GM19238 (cell line): Measurements from ENCODE around the gene FBN1.

Source experiments
- DNase-seq: peaks from one replicate; pipeline ENCODE4 v3.0.0; 2011; ENCODE audit warnings: low spot score; ENCODE audit not compliant: insufficient read length

FBN1 gene

GRCh38 chr15:48520376-48521155 is 124.9 kb downstream of the FBN1 start:
- no peak for DNase-seq

- no peak for DNase-seq
Observed at GRCh38 chr15:48516121-48516520, 129.4 kb downstream of the FBN1 start.

GRCh38 chr15:48515500-48515899 is 130.0 kb downstream of the FBN1 start:
- DNase-seq: no peak

- no peak for DNase-seq
Observed at GRCh38 chr15:48514103-48514816, 131.2 kb downstream of the FBN1 start.

GRCh38 chr15:48510976-48511375 is 134.5 kb downstream of the FBN1 start:
- DNase-seq: no peak

- DNase-seq: peak; percentile 12
Observed at GRCh38 chr15:48507416-48508065, 138.0 kb downstream of the FBN1 start.

- no peak for DNase-seq
Observed at GRCh38 chr15:48505067-48505466, 140.4 kb downstream of the FBN1 start.

GRCh38 chr15:48501208-48501607 is 144.3 kb downstream of the FBN1 start:
- DNase-seq: no peak

- DNase-seq: no peak
Observed at GRCh38 chr15:48500595-48500994, 144.9 kb downstream of the FBN1 start.

GRCh38 chr15:48499978-48500377 is 145.5 kb downstream of the FBN1 start:
- DNase-seq: no peak

GRCh38 chr15:48498828-48499227 is 146.7 kb downstream of the FBN1 start:
- no peak for DNase-seq

GRCh38 chr15:48494631-48495030 is 150.9 kb downstream of the FBN1 start:
- no peak for DNase-seq

- no peak for DNase-seq
Observed at GRCh38 chr15:48493763-48494225, 151.7 kb downstream of the FBN1 start.

- no peak for DNase-seq
Observed at GRCh38 chr15:48493084-48493762, 152.3 kb downstream of the FBN1 start.

- DNase-seq: no peak
Observed at GRCh38 chr15:48486228-48486627, 159.3 kb downstream of the FBN1 start.

- DNase-seq: no peak
Observed at GRCh38 chr15:48481802-48482201, 163.7 kb downstream of the FBN1 start.

- DNase-seq: no peak
Observed at GRCh38 chr15:48479751-48480150, 165.8 kb downstream of the FBN1 start.

- no peak for DNase-seq
Observed at GRCh38 chr15:48478581-48478980, 166.9 kb downstream of the FBN1 start.

GRCh38 chr15:48477795-48478360 is 167.6 kb downstream of the FBN1 start:
- no peak for DNase-seq

GRCh38 chr15:48475600-48476395 is 169.7 kb downstream of the FBN1 start:
- no peak for DNase-seq
